HG03139 (cell line): ENCODE data around the gene RBM3.
"Not testable (repeated sequence)": the region's sequence is repeated elsewhere in the genome, so short reads cannot be mapped to it uniquely, and the experiment has no call there.

ENCODE experiments used
- ATAC-seq: cut with Tn5 transposase; IDR thresholded peaks from one replicate; pipeline ENCODE4 v1.9.1; 2021; ENCODE audit not compliant: unreplicated experiment

The RBM3 gene

GRCh38 chrX:48574270-48575266, at the start of gene RBM3:
Gene RBM3, plus strand, starts transcription at chrX:48574484. Its CDS starts 697 bp downstream, at chrX:48575181.
- ATAC-seq = peak; percentile 84

DNA sequence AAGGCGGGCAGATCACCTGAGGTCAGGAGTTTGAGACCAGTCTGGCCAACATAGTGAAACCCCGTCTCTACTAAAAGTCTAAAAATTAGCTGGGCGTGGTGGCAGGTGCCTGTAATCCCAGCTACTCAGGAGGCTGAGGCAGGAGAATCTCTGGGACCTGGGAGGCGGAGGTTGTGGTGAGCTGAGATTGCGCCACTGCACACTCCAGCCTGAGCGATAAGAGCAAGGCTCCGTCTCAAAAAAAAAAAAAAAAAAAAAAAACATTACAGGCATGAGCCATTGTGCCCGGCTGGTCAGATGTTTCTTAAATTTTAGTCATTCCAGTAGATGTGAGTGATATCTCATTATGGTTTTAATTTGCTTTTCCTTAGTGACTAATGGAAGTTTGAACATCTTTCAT, 48.4 kb upstream of the RBM3 start:
- ATAC-seq = not testable (repeated sequence)

DNA sequence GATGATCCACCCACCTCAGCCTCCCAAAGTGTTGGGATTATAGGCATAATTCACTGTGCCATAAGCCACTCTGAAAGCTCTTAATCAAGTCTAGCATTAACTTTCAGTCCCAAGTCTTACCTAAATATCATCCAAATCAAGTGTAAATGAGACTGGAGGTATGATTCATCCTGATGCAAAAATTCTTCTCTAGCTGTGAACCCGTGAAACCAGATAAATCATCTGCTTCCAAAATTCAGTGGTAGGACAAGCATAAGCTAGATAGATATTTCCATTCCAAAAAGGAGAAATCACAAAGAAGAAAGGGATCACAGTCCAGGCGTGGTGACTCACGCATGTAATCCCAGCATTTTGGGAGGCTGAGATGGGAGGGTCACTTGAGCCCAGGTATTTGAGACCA, 43.5 kb upstream of the RBM3 start:
- no peak for ATAC-seq

GRCh38 chrX:48531358-48531959, 42.8 kb upstream of the RBM3 start:
- ATAC-seq = no peak

GRCh38 chrX:48532161-48532560, 42.1 kb upstream of the RBM3 start:
- no peak for ATAC-seq

- no peak for ATAC-seq
Measured at GRCh38 chrX:48533165-48533564, 41.1 kb upstream of the RBM3 start.

DNA sequence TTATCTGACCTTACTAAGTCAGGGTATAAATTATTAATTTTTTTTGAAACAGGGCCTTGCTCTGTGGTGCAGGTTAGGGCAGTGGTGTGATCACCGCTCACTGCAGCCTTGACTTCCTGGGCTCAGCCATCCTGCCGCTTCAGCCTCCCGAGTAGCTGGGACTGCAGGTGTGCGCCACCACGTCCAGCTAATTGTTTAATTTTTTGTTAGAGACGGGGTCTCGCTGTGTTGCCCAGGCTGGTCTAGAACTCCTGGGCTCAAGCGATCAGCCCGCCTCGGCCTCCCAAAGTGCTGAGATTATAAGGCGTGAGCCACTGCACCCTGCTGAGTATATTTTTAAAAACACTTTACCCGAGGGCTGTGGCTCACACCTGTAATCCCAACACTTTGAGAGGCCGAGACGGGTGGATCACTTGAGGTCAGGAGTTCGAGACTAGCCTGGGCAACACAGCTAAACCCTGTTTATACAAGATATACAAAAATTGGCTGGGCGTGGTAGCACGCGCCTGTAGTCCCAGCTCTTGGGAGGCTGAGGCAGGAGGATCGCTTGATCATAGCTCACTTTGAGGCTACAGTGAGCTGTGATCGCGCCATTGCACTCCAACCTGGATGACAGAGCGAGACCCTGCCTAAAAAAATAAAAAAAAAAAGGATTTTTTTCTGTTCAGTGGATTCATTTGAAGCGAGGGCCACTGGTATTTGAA, 35.5 kb upstream of the RBM3 start:
- ATAC-seq = no peak

DNA sequence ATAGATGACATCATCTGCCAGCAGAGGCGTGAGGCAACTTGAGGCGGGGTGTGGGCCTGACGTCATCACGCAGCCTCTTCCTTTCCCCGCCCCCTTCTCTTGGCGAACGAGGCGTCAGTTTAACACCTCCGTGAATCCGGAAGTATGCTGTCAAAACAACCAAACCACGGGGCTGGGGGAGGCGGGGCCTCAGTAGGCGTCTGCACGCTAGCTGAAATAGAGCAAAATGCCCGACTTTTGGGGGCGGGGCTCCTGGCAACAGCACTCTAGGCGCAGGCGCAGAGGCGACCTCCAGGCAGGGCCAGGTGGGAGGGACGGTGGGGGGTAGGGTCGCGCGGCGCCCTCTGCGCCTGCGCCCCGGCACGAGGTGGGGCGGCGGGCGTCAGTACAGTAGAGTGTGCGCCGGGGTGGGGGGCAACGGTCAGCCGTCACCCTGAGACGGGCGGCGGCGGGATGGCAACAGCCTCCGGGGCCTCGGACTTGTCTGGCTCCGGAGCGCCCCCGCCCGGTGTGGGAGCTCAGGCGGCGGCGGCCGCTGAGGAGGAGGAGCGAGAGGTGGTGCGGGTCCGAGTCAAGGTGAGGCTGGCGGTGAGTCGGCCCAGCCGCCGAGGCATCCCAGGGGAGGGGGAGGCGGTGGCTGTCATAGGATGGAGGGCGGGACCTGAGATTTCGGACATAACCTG, 34.8 kb upstream of the RBM3 start, which contains the start of gene TBC1D25:
TBC1D25 (plus strand) TSS at position 370 of the 683 bp plus-strand sequence; CDS start at position 454, 84 bp downstream.
- ATAC-seq = peak; percentile 73

DNA sequence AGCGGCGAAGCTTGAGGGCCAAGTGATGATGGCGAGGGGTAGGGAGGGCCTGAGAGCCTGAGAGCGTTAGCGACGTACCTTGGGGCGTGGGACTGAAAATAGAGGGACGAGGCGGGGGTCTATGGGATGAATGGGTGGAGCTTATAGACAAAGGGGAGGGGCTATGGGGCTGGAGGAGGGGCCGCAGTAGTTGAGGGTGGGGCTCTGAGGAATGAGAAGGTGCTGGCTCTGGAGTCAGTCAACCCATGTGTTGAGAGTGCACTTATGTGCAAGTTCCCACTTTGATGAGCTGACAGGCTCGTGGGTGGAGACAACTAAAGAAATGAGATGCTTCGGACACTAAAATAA, 34.3 kb upstream of the RBM3 start:
- ATAC-seq = peak; percentile 35

DNA sequence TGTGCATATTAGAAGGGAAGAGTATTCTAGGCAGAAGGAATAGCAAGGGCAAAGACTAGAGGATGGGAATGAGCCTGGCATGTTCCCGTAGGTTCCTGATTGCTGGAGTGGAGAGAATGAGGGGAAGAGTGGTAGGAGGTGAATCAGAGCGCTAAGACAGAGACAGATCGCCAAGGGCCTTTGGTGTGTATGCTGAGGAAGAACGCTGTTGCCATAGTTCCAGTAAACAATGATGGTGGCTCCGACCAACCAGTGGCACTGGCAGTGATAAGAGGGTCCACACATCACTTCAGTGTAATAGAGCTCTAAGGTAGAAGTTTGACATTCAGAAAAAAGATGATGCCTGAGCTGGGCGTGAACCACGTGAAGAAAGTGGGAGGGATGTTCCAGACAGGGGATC, 33.8 kb upstream of the RBM3 start:
- no peak for ATAC-seq

- no peak for ATAC-seq
Measured at GRCh38 chrX:48541140-48541814, 33.0 kb upstream of the RBM3 start.

- no peak for ATAC-seq
Measured at GRCh38 chrX:48548871-48549270, 25.4 kb upstream of the RBM3 start.

DNA sequence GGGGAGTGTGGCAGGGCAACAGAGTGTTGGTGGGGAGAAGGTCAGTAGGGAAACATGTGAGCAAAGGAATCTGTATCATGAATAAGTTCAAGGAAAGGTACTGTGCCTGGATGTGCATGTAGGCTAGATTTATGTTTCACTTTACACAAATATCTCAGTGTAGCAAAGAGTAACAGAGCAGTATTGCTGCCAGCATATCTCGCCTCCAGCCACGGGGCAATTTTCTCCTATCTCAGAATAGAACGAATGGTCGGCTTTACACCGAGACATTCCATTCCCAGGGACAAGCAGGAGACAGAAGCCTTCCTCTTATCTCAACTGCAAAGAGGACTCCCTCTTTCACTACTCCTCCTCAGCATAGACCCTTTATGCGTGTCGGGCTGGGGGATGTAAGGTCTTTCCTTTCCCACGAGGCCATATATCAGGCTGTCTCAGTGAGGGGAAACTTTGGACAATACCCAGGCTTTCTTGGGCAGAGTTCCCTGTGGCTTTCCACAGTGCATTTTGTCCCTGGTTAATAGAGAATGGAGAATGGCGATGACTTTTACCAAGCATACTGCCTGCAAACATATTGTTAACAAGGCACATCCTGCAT, 18.5 kb upstream of the RBM3 start:
- not testable (repeated sequence) for ATAC-seq

DNA sequence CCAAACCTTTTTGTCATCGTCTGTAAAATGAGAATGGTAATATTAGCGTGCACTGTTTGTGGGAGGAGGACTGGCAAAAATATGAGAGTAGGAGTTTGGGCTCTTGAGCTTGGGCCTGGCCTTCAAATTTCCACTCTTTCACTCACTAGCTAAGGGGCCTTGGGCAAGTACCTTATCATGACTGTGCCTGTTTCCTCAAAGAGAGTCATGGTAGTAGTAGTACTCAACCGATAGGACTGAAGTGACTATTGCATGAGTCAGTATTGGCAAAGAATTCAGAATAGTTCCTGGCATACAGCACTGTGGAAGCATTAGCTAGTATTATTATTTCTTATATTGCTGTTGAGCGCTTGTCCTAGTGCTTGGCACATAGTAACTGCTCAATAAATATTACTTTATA, 16.0 kb upstream of the RBM3 start:
- ATAC-seq = no peak

DNA sequence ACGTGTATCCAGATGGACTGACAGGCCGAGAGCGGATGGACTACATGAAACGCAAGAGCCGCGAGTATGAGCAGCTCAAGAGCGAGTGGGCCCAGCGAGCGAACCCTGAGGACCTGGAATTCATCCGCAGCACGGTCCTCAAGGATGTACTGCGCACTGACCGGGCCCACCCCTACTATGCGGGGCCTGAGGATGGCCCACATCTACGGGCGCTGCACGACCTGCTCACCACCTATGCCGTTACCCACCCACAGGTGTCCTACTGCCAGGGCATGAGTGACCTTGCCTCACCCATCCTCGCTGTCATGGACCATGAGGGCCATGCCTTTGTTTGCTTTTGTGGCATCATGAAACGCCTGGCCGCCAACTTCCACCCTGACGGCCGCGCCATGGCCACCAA, 14.6 kb upstream of the RBM3 start:
- no peak for ATAC-seq

GRCh38 chrX:48560056-48560455, 14.2 kb upstream of the RBM3 start:
- ATAC-seq = no peak

- no peak for ATAC-seq
Measured at GRCh38 chrX:48560681-48561080, 13.6 kb upstream of the RBM3 start.

- ATAC-seq = no peak
Measured at GRCh38 chrX:48569958-48570357, 4.3 kb upstream of the RBM3 start.

DNA sequence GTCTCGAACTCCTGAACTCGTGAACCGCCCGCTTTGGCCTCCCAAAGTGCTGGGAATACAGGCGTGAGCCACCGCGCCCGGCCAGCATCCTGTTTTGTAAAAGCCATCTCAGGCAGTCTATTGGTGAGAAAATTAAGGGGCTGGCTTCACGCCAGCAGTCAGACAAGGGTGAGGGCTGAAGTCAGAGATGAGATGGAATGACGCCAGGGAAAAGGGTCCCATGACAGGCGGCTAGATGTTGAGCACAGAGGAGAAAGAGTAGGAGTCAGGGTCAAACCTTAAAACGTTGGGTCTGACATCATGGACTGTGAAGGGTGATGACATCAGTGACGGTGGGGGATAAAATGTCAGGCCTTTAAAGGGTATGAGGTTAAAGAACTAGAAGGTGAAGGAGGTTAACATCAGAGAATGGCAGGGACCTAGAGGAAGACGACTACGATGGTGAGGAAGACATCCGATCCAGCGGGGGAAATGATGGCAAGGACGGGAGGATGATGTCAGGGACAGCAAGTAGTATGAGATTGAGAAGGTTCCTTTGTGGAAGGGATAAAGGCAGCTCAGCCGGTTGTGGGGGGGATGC, 504 bp upstream of the RBM3 start:
- ATAC-seq = no peak

- no peak for ATAC-seq
Measured at GRCh38 chrX:48575642-48576041, 1.4 kb downstream of the RBM3 start.
